Trophoblast cell (in vitro differentiated cells and primary cell): Measurements from ENCODE around the gene WDR76.

Experiments
- DNase-seq, 2 donors: peaks; one replicate each; pipeline ENCODE4 v3.0.0-alpha.2; 2016
- H2AFZ ChIP-seq: 2 replicates; pipeline ENCODE4 v1.6.1; 2013; ENCODE audit warnings: low read length, moderate library complexity, mild to moderate bottlenecking; ENCODE audit not compliant: insufficient read depth, poor library complexity
- H2AK5ac ChIP-seq: 2 replicates; pipeline ENCODE4 v1.6.1; 2013; ENCODE audit warnings: mild to moderate bottlenecking, low read length
- H2BK120ac ChIP-seq: 2 replicates; pipeline ENCODE4 v1.6.1; 2013; ENCODE audit warnings: low read length, mild to moderate bottlenecking, moderate library complexity; ENCODE audit not compliant: insufficient read depth, poor library complexity
- H2BK12ac ChIP-seq: 2 replicates; pipeline ENCODE4 v1.6.1; 2013; ENCODE audit warnings: mild to moderate bottlenecking, low read length, moderate library complexity
- H2BK5ac ChIP-seq: 2 replicates; pipeline ENCODE4 v1.6.1; 2013; ENCODE audit warnings: low read length, low read depth, moderate library complexity, mild to moderate bottlenecking; ENCODE audit not compliant: poor library complexity
- H3K14ac ChIP-seq: 2 replicates; pipeline ENCODE4 v1.6.1; 2013; ENCODE audit warnings: mild to moderate bottlenecking, low read length
- H3K18ac ChIP-seq: 2 replicates; pipeline ENCODE4 v1.6.1; 2013; ENCODE audit warnings: mild to moderate bottlenecking, low read length
- H3K23ac ChIP-seq: 2 replicates; pipeline ENCODE4 v1.6.1; 2013; ENCODE audit warnings: low read length
- H3K27ac ChIP-seq: 2 replicates; pipeline ENCODE4 v1.5.1; 2013; ENCODE audit warnings: low read depth, mild to moderate bottlenecking, inconsistent platforms, low read length, moderate library complexity
- H3K27me3 ChIP-seq: 2 replicates; pipeline ENCODE4 v1.6.1; 2013; ENCODE audit warnings: inconsistent platforms, mild to moderate bottlenecking, low read length, moderate library complexity; ENCODE audit not compliant: insufficient read depth
- H3K36me3 ChIP-seq, 2 experiments: 1 replicate in 1 of 2; 2 replicates in 1 of 2; pipeline ENCODE4 v1.6.1; 2013; ENCODE audit warnings: low read length in 2 of 2, mild to moderate bottlenecking in 2 of 2, moderate library complexity in 1 of 2; ENCODE audit not compliant: insufficient read depth in 2 of 2, control insufficient read depth in 1 of 2
- H3K4ac ChIP-seq: 2 replicates; pipeline ENCODE4 v1.6.1; 2013; ENCODE audit warnings: low read depth, mild to moderate bottlenecking, low read length, moderate library complexity
- H3K4me1 ChIP-seq, 2 experiments: 1 replicate in 1 of 2; 2 replicates in 1 of 2; pipeline ENCODE4 v1.6.1; 2013; ENCODE audit warnings: low read length in 2 of 2, mild to moderate bottlenecking in 2 of 2, moderate library complexity in 1 of 2; ENCODE audit not compliant: insufficient read depth in 2 of 2, control insufficient read depth in 1 of 2
- H3K4me2 ChIP-seq: 2 replicates; pipeline ENCODE4 v1.6.1; 2013; ENCODE audit warnings: inconsistent platforms, mild to moderate bottlenecking, low read length, moderate library complexity
- H3K4me3 ChIP-seq: 2 replicates; pipeline ENCODE4 v1.5.1; 2013; ENCODE audit warnings: mild to moderate bottlenecking, low read depth, low read length, inconsistent platforms
- H3K79me1 ChIP-seq: one replicate; pipeline ENCODE4 v1.6.1; 2013; ENCODE audit warnings: low read length
- H3K79me2 ChIP-seq: 2 replicates; pipeline ENCODE4 v1.6.1; 2013; ENCODE audit warnings: low read length, mild to moderate bottlenecking; ENCODE audit not compliant: control insufficient read depth, insufficient read depth, poor library complexity
- H3K9ac ChIP-seq: 2 replicates; pipeline ENCODE4 v1.6.1; 2013; ENCODE audit warnings: mild to moderate bottlenecking, low read length
- H3K9me3 ChIP-seq: 2 replicates; pipeline ENCODE4 v1.6.1; 2013; ENCODE audit warnings: low read depth, mild to moderate bottlenecking, control low read depth, inconsistent platforms, low read length; ENCODE audit not compliant: insufficient read depth
- H4K12ac ChIP-seq: 2 replicates; pipeline ENCODE4 v1.6.1; 2013; ENCODE audit warnings: low read depth, mild to moderate bottlenecking, low read length, moderate library complexity
- H4K8ac ChIP-seq: 2 replicates; pipeline ENCODE4 v1.6.1; 2013; ENCODE audit warnings: low read depth, mild to moderate bottlenecking, low read length, moderate library complexity
- H4K91ac ChIP-seq: one replicate; pipeline ENCODE4 v1.6.1; 2013; ENCODE audit warnings: low read depth, mild to moderate bottlenecking, low read length, moderate library complexity
- WGBS: extraction: QIAGEN DNeasy Blood & Tissue Kit; methylation state at CpG from one replicate; pipeline ENCODE4 v1.1.7; 2013; ENCODE audit warnings: missing lambda C conversion rate; ENCODE audit not compliant: insufficient read length, insufficient coverage; ENCODE audit errors: extremely low coverage; 5-methylcytosine and 5-hydroxymethylcytosine counted together

The WDR76 gene

GRCh38 chr15:43903864-43904290 lies 77.1 kb downstream of the WDR76 start:
- Histone ChIP-seq H3K27ac (no peak overlapping the region), H2BK5ac (no peak overlapping the region), H2AK5ac (no peak overlapping the region), H3K79me2 (no peaks in the 10 kb centered on the region), H2BK120ac (no peak overlapping the region), H2BK12ac (no peak overlapping the region), H3K14ac (no peak overlapping the region), H3K4me3 (no peak overlapping the region), H3K23ac (no peak overlapping the region), H2AFZ (no peak overlapping the region), H4K12ac (no peak overlapping the region), H3K9me3 (no peaks in the 10 kb centered on the region), H4K8ac (no peak overlapping the region), H4K91ac (no peak overlapping the region), H3K9ac (no peak overlapping the region), H3K27me3 (no peaks in the 10 kb centered on the region), H3K4me1 (peaks cover 5% of the 10 kb centered on the region in 2 experiments), H3K4me2 (no peak overlapping the region), H3K36me3 (no peaks in the 10 kb centered on the region), H3K4ac (no peak overlapping the region), H3K18ac (no peak overlapping the region), H3K79me1 (peaks cover 2% of the 10 kb centered on the region)
- WGBS: no CpG with 5 or more reads among the region's 8 CpGs
- DNase-seq: peak; percentile 61 to 85

- no peak overlapping the region for H4K91ac ChIP-seq
- no peak overlapping the region for H3K4me2 ChIP-seq
- H4K12ac ChIP-seq: no peak overlapping the region
- H3K27me3 ChIP-seq: no peaks in the 10 kb centered on the region
- H2AFZ ChIP-seq: no peak overlapping the region
- H3K14ac ChIP-seq: no peak overlapping the region
- no peak overlapping the region for H3K27ac ChIP-seq
- H3K4ac ChIP-seq: no peak overlapping the region
- no peaks in the 10 kb centered on the region for H3K9me3 ChIP-seq
- no peak overlapping the region for H3K4me3 ChIP-seq
- H3K4me1 ChIP-seq: peaks cover 5% of the 10 kb centered on the region in 2 experiments
- H3K23ac ChIP-seq: no peak overlapping the region
- no peaks in the 10 kb centered on the region for H3K79me2 ChIP-seq
- DNase-seq: no peak
- no peak overlapping the region for H2BK5ac ChIP-seq
- no peak overlapping the region for H2AK5ac ChIP-seq
- H2BK12ac ChIP-seq: no peak overlapping the region
- no peaks in the 10 kb centered on the region for H3K36me3 ChIP-seq
- H3K18ac ChIP-seq: no peak overlapping the region
- no peaks in the 10 kb centered on the region for H3K79me1 ChIP-seq
- no CpG with 5 or more reads among the region's 7 CpGs for WGBS
- H4K8ac ChIP-seq: no peak overlapping the region
- H2BK120ac ChIP-seq: no peak overlapping the region
- no peak overlapping the region for H3K9ac ChIP-seq
Observed at GRCh38 chr15:43905755-43906154, 79.0 kb downstream of the WDR76 start.

- Histone ChIP-seq H2BK120ac (no peak overlapping the region), H3K18ac (no peak overlapping the region), H3K23ac (no peak overlapping the region), H4K91ac (no peak overlapping the region), H3K36me3 (no peaks in the 10 kb centered on the region), H3K9ac (no peak overlapping the region), H2BK12ac (no peak overlapping the region), H3K4me1 (peaks cover 2 to 3% of the 10 kb centered on the region in 2 experiments), H3K79me2 (no peaks in the 10 kb centered on the region), H3K14ac (no peak overlapping the region), H2AFZ (no peak overlapping the region), H2AK5ac (no peak overlapping the region), H3K4me3 (no peak overlapping the region), H4K12ac (no peak overlapping the region), H3K79me1 (no peaks in the 10 kb centered on the region), H3K9me3 (no peaks in the 10 kb centered on the region), H3K27ac (no peak overlapping the region), H4K8ac (no peak overlapping the region), H3K4ac (no peak overlapping the region), H2BK5ac (no peak overlapping the region), H3K27me3 (no peaks in the 10 kb centered on the region), H3K4me2 (no peak overlapping the region)
- no peak for DNase-seq
- WGBS: no CpG with 5 or more reads among the region's 4 CpGs
Observed at GRCh38 chr15:43908516-43909050, 81.8 kb downstream of the WDR76 start.

- no peaks in the 10 kb centered on the region for H3K79me2 ChIP-seq
- H3K4me1 ChIP-seq: peaks cover 5 to 6% of the 10 kb centered on the region in 2 experiments
- no peaks in the 10 kb centered on the region for H3K27me3 ChIP-seq
- no peak overlapping the region for H3K14ac ChIP-seq
- no peaks in the 10 kb centered on the region for H3K79me1 ChIP-seq
- H3K9me3 ChIP-seq: no peaks in the 10 kb centered on the region
- no peak overlapping the region for H2AK5ac ChIP-seq
- H2BK120ac ChIP-seq: no peak overlapping the region
- no peak overlapping the region for H3K4me3 ChIP-seq
- H4K8ac ChIP-seq: no peak overlapping the region
- H4K12ac ChIP-seq: no peak overlapping the region
- H2BK5ac ChIP-seq: no peak overlapping the region
- WGBS: no CpG with 5 or more reads among the region's 4 CpGs
- H2AFZ ChIP-seq: no peak overlapping the region
- no peak overlapping the region for H3K27ac ChIP-seq
- no peak overlapping the region for H3K23ac ChIP-seq
- H3K36me3 ChIP-seq: no peaks in the 10 kb centered on the region
- H2BK12ac ChIP-seq: no peak overlapping the region
- no peak overlapping the region for H3K4me2 ChIP-seq
- DNase-seq: no peak
- H3K4ac ChIP-seq: no peak overlapping the region
- no peak overlapping the region for H3K9ac ChIP-seq
- H3K18ac ChIP-seq: no peak overlapping the region
- H4K91ac ChIP-seq: no peak overlapping the region
Observed at GRCh38 chr15:43911235-43911781, 84.5 kb downstream of the WDR76 start.
